Measurements from ENCODE around the gene ZNF195. TPM values are rescaled to one million over a fixed set of nuclear protein-coding genes. Genes with fewer than 3 reads are reported as not detected.
"Not testable (repeated sequence)": the region's sequence is repeated elsewhere in the genome, so short reads cannot be mapped to it uniquely, and the experiment has no call there.

ZNF195 gene
- 19.5 and 26.6 TPM in 2 replicates for total RNA-seq (2014; rRNA removed; shearing (Covaris generic))

DNA sequence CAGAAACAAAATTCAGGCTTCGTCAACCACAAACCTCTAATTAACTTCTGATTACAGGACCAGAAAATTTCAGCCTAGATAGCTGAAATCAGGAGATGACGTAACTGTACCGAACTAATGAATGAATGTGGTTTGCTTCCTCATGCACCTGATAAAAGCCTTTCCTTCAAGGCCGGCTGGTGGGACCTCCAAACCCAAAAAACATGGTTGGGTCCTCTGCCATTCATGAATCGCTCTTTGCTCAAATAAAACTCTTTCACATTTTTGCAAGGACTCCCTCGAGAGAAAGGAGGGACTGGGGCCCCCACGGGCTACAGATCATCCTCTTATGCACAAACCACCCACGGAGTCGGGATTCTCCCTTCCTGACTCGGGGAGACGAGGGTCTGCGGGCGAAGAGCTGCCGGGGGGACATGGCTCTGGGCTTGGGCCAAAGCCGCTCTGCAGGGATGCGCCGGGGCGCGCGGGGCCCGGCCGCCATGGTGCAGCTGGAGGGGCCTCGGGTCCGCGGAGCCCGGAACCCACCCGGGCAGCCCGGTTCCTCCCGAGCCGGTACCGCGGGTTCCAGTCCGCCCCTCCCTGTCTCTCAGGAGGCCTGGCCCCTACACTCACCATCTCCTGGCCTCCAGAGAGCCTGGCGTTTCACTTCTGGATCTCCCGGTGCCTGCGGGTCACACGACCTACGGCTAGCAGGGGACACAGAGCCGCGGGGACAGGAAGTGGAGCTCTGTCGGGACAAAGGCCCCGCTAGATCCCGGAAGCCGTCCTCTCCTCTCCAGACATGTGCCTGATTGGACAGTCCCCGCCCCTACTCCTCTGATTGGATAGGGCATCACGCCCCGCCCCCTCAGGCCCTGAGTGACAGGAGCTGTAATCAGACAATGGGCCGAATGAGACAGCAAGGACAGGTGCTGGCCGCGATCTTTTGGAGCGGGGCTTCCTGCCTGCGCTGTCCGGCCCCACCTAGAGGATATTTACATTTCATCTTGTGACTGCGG is at the start of gene ZNF195:
Gene ZNF195 (minus strand): TSS at position 721 of the 998 bp plus-strand sequence. CDS start 106 bp downstream, at position 615.
- peak; percentile 97 for DNase-seq (ENCODE audit: low read depth)

GRCh38 chr11:3428076-3428475 is 49.1 kb upstream of the ZNF195 start:
- not testable (repeated sequence) for DNase-seq (ENCODE audit: low read depth)

- DNase-seq (ENCODE audit: low read depth): not testable (repeated sequence)
Measured at GRCh38 chr11:3426541-3426940, 47.6 kb upstream of the ZNF195 start.

- DNase-seq (ENCODE audit: low read depth): not testable (repeated sequence)
Measured at GRCh38 chr11:3423928-3424327, 45.0 kb upstream of the ZNF195 start.

GRCh38 chr11:3423138-3423731 is 44.3 kb upstream of the ZNF195 start:
- peak; percentile 10 for DNase-seq (ENCODE audit: low read depth)

GRCh38 chr11:3422380-3423137 is 43.6 kb upstream of the ZNF195 start:
- peak; percentile 96 for DNase-seq (ENCODE audit: low read depth)

- not testable (repeated sequence) for DNase-seq (ENCODE audit: low read depth)
Measured at GRCh38 chr11:3421608-3422379, 42.8 kb upstream of the ZNF195 start.

GRCh38 chr11:3420281-3421042 is 41.5 kb upstream of the ZNF195 start:
- DNase-seq (ENCODE audit: low read depth): not testable (repeated sequence)

GRCh38 chr11:3419496-3419895 is 40.5 kb upstream of the ZNF195 start:
- not testable (repeated sequence) for DNase-seq (ENCODE audit: low read depth)

GRCh38 chr11:3417047-3417446 is 38.1 kb upstream of the ZNF195 start:
- DNase-seq (ENCODE audit: low read depth): peak; percentile 51

DNA sequence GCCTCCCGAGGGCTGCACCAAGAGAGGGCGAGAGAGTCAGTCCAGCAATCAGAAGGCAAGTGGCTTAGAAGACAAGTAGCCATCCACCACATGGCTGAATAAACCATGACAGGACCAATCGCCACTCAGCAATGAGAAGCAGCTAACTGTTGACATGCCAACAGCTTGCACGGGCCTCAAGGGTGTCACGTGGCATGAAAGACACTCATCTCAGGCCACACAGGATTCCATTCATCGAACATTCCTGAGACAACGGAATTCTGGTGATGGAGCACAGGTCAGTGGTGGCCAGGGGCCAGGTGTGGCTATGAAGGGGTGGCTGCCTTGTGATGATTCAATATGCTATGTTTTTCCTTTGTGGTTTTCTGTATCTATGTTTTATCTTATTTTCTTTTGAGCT is 36.4 kb upstream of the ZNF195 start:
- not testable (repeated sequence) for DNase-seq (ENCODE audit: low read depth)

GRCh38 chr11:3413666-3414065 is 34.7 kb upstream of the ZNF195 start:
- DNase-seq (ENCODE audit: low read depth): not testable (repeated sequence)

- no peak for DNase-seq (ENCODE audit: low read depth)
Measured at GRCh38 chr11:3412837-3413236, 33.9 kb upstream of the ZNF195 start.

- peak; percentile 66 for DNase-seq (ENCODE audit: low read depth)
Measured at GRCh38 chr11:3408722-3409121, 29.8 kb upstream of the ZNF195 start.

DNA sequence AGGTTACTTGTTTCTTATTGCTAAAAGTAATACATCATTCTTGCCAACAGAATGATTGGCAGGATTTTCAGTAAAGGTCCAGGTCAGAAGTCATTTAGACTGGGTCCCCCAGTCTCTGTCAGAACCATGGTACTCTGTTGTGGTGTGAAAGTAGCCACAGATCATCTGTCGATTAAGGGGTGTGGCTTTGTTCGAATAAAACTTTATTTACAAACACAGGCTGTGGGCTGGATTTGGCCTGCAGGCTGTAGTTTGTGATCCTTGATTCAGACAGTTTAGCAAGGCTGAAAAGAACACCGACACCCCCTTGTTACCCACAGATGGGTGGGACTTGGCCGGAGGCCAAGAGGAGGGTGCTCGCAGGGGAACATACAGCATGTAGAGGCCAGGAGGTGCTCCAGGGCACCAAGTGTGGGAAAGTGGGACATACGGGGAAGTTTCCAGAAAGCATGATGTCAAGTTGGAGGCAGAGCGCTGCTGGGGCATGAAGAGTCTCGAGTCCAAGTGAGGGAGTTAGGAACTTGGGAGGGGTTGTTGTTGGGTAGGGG is 29.2 kb upstream of the ZNF195 start:
- not testable (repeated sequence) for DNase-seq (ENCODE audit: low read depth)

DNA sequence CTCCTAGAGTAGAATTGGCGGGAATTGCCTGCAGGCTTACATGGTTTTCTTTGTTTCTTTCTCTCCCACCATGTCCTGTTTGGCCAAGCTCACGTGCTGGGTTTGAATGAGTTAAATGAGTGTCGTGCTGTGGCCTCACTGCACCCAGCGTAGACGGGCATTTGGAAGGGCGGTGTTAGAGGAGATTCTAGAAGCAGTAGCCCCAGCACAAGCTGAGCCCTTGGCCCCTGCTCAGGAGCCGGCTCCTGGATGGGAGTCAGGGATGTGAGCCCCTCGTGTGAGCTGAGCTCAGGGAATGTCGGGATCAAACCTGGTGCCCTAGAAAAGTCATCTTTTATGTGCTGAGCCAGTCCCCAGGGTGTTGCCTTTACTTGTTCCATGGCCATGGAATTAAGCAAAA is 28.0 kb upstream of the ZNF195 start:
- not testable (repeated sequence) for DNase-seq (ENCODE audit: low read depth)

DNA sequence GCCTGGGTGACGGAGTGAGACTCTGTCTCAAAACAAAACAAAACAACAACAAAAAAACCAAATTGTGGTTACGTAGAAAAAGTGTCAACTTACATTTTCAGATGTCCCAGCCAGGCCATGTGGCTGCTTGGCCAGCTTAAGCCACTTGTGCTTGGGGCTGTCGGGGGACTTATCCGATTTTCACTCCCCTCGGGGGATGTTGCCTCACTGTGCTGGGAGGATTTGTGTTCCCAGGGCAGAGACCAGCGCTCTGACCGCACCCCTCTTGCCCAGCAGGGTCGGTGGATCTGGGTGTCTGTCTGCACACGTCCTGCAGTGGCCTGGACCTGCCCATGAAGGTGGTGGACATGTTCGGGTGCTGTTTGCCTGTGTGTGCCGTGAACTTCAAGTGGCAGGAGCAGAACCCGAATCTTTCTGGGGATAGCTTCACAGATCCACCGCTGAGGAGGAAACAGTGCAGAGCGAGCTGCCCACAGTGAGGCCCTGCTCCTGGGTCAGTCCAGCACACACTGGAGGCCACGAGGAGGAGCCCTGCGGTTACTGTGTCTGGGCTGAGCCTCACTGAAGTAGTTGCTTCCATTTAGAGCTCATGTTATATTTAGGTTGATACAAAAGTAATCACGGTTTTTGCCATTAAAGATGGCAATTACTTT is 27.4 kb upstream of the ZNF195 start:
- not testable (repeated sequence) for DNase-seq (ENCODE audit: low read depth)

- DNase-seq (ENCODE audit: low read depth): peak; percentile 22
Measured at GRCh38 chr11:3404076-3404925, 25.4 kb upstream of the ZNF195 start.

GRCh38 chr11:3402861-3403250 is 23.9 kb upstream of the ZNF195 start:
- DNase-seq (ENCODE audit: low read depth): not testable (repeated sequence)

All from Daoy (cell line).